HEK293 (cell line): Measurements from ENCODE around the gene ETV7.

Source experiments
- BCL11B ChIP-seq: fragments of 450-650 bp; formaldehyde crosslinking; IDR thresholded peaks from 2 replicates; pipeline ENCODE4 v1.5.1; 2016; ENCODE audit warnings: low read depth, missing biosample characterization, missing genetic modification characterization
- EGR2 ChIP-seq: fragments of 450-650 bp; formaldehyde crosslinking; IDR thresholded peaks from 2 replicates; pipeline ENCODE4 v1.5.1; 2016; ENCODE audit warnings: low read depth, missing biosample characterization, missing genetic modification characterization
- GLIS1 ChIP-seq: fragments of 450-650 bp; formaldehyde crosslinking; IDR thresholded peaks from 2 replicates; pipeline ENCODE4 v1.5.1; 2016; ENCODE audit warnings: missing biosample characterization, missing genetic modification characterization
- HOXC10 ChIP-seq: sonication (generic); formaldehyde crosslinking; IDR thresholded peaks from 2 replicates; pipeline ENCODE4 v1.8.1; 2023; ENCODE audit warnings: mild to moderate bottlenecking, missing genetic modification reagents
- KLF10 ChIP-seq: fragments of 450-650 bp; IDR thresholded peaks from 2 replicates; pipeline ENCODE4 v1.5.1; 2018; ENCODE audit warnings: missing biosample characterization, mild to moderate bottlenecking, missing genetic modification characterization
- KLF8 ChIP-seq: fragments of 450-650 bp; formaldehyde crosslinking; IDR thresholded peaks from 2 replicates; pipeline ENCODE4 v1.5.1; 2016; ENCODE audit warnings: missing biosample characterization, missing genetic modification characterization
- MYNN ChIP-seq: fragments of 450-650 bp; formaldehyde crosslinking; IDR thresholded peaks from 2 replicates; pipeline ENCODE4 v1.5.1; 2016; ENCODE audit warnings: missing biosample characterization, missing genetic modification characterization, borderline replicate concordance
- PRDM1 ChIP-seq: fragments of 450-650 bp; formaldehyde crosslinking; IDR thresholded peaks from 2 replicates; pipeline ENCODE4; 2016; ENCODE audit warnings: missing biosample characterization, missing genetic modification characterization
- SP2 ChIP-seq: fragments of 450-650 bp; formaldehyde crosslinking; IDR thresholded peaks from 2 replicates; pipeline ENCODE4 v1.5.1; 2016; ENCODE audit warnings: missing biosample characterization, missing genetic modification characterization
- ZFP69B ChIP-seq: fragments of 450-650 bp; formaldehyde crosslinking; IDR thresholded peaks from 2 replicates; pipeline ENCODE4 v1.5.1; 2016; ENCODE audit warnings: missing biosample characterization, missing genetic modification characterization
- ZNF184 ChIP-seq: fragments of 450-650 bp; IDR thresholded peaks from 2 replicates; pipeline ENCODE4 v1.5.1; 2018; ENCODE audit warnings: missing biosample characterization, mild to moderate bottlenecking, missing genetic modification characterization
- ZNF354C ChIP-seq: fragments of 450-650 bp; formaldehyde crosslinking; IDR thresholded peaks from 2 replicates; pipeline ENCODE4 v1.5.1; 2016; ENCODE audit warnings: missing biosample characterization, missing genetic modification characterization, low read depth, borderline replicate concordance
- ZNF394 ChIP-seq: fragments of 450-650 bp; formaldehyde crosslinking; IDR thresholded peaks from 2 replicates; pipeline ENCODE4 v1.5.1; 2016; ENCODE audit warnings: missing biosample characterization, missing genetic modification characterization, mild to moderate bottlenecking, moderate library complexity, borderline replicate concordance
- ZNF433 ChIP-seq: fragments of 450-650 bp; formaldehyde crosslinking; IDR thresholded peaks from 2 replicates; pipeline ENCODE4 v1.5.1; 2016; ENCODE audit warnings: missing biosample characterization, missing genetic modification characterization, low read depth
- ZNF521 ChIP-seq: fragments of 450-650 bp; formaldehyde crosslinking; IDR thresholded peaks from 2 replicates; pipeline ENCODE4 v1.5.1; 2017; ENCODE audit warnings: missing biosample characterization, mild to moderate bottlenecking, missing genetic modification characterization
- ZNF549 ChIP-seq: fragments of 450-650 bp; IDR thresholded peaks from 2 replicates; pipeline ENCODE4 v1.5.1; 2018; ENCODE audit warnings: missing biosample characterization, missing genetic modification characterization, mild to moderate bottlenecking, inconsistent platforms, moderate library complexity
- ZNF555 ChIP-seq: fragments of 450-650 bp; formaldehyde crosslinking; conservative IDR thresholded peaks from 2 replicates; pipeline ENCODE4 v1.5.1; 2017; ENCODE audit warnings: missing biosample characterization, mild to moderate bottlenecking, missing genetic modification characterization, inconsistent platforms
- ZNF610 ChIP-seq: fragments of 450-650 bp; formaldehyde crosslinking; IDR thresholded peaks from 2 replicates; pipeline ENCODE4 v1.5.1; 2016; ENCODE audit warnings: missing biosample characterization, missing genetic modification characterization, borderline replicate concordance
- ZNF658 ChIP-seq: fragments of 450-650 bp; formaldehyde crosslinking; IDR thresholded peaks from 2 replicates; pipeline ENCODE4; 2016; ENCODE audit warnings: missing biosample characterization, missing genetic modification characterization
- ZNF677 ChIP-seq: fragments of 450-650 bp; IDR thresholded peaks from 2 replicates; pipeline ENCODE4 v1.5.0; 2018; ENCODE audit warnings: missing biosample characterization, mild to moderate bottlenecking, missing genetic modification characterization, moderate library complexity
- ZNF776 ChIP-seq: fragments of 450-650 bp; formaldehyde crosslinking; IDR thresholded peaks from 2 replicates; pipeline ENCODE4 v1.5.0; 2017; ENCODE audit warnings: missing biosample characterization, missing genetic modification characterization, borderline replicate concordance
- ZNF792 ChIP-seq: fragments of 450-650 bp; formaldehyde crosslinking; IDR thresholded peaks from 2 replicates; pipeline ENCODE4 v1.5.1; 2016; ENCODE audit warnings: missing biosample characterization, missing genetic modification characterization
- TF ChIP-seq, protein P1 (sequence below): fragments of 450-650 bp; formaldehyde crosslinking; IDR thresholded peaks from 2 replicates; pipeline ENCODE4 v1.5.1; 2016; ENCODE audit warnings: missing biosample characterization, missing genetic modification characterization
- TF ChIP-seq, protein P2 (sequence below): fragments of 450-650 bp; formaldehyde crosslinking; IDR thresholded peaks from 2 replicates; pipeline ENCODE4 v1.5.1; 2016; ENCODE audit warnings: missing biosample characterization, missing genetic modification characterization
- TF ChIP-seq, protein P3 (sequence below): fragments of 450-650 bp; formaldehyde crosslinking; IDR thresholded peaks from 2 replicates; pipeline ENCODE4 v1.5.1; 2016; ENCODE audit warnings: missing biosample characterization, missing genetic modification characterization
- TF ChIP-seq, protein P4 (sequence below): fragments of 450-650 bp; formaldehyde crosslinking; IDR thresholded peaks from 2 replicates; pipeline ENCODE4 v1.5.1; 2016; ENCODE audit warnings: missing biosample characterization, missing genetic modification characterization
- TF ChIP-seq, protein P5 (sequence below): fragments of 450-650 bp; formaldehyde crosslinking; IDR thresholded peaks from 2 replicates; pipeline ENCODE4 v1.5.1; 2016; ENCODE audit warnings: missing biosample characterization, missing genetic modification characterization
- TF ChIP-seq, protein P6 (sequence below): fragments of 450-650 bp; formaldehyde crosslinking; IDR thresholded peaks from 2 replicates; pipeline ENCODE4 v1.5.1; 2016; ENCODE audit warnings: missing biosample characterization, missing genetic modification characterization

The ETV7 gene

DNA sequence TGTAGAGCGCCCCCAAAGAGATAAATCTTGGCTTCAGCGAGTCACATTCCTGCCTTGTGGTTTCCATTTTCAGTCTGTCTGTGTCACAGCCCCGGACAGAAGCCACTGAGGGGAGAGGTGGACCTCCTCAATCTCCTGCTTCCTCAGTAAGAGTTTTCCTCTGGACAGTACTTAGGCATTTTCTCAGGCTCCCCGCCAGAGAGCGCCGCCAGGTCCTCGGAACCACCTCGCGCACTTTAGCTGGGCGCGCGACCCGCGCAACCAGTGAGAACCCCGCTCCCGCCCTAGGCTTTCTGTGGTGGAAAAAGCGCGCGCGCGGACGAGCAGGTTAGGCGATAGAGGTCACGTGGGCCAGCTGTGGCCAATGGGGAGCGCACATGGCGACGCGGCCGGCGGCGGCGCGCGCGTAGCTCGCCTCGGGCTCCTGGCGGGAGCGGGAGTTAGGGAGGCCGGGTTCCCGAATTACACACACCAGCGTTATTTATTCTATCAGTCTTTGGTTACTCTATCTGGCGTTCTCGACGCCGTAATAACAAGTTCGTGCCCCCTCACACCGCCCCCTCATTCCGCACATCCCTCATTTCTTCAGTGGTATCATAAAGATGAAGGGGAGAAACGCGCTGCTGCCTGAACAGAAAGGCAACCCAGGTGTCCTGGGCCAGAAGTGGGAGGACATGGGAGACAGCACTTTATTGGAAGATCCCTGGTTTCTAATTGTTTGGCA lies 35.8 kb upstream of the ETV7 start (continued):
- 0 out of 2 replicates have a peak, but pooled peaks have one; percentile 11 for TF ChIP-seq EGR2
- 0 out of 2 replicates have a peak, but pooled peaks have one; percentile 27 for TF ChIP-seq PRDM1 (tag by site-specific recombination)
- no peak for TF ChIP-seq ZNF354C
- TF ChIP-seq ZNF394 = no peak
- TF ChIP-seq ZNF433 (tag by site-specific recombination) = no peak
- TF ChIP-seq, protein P1, sequence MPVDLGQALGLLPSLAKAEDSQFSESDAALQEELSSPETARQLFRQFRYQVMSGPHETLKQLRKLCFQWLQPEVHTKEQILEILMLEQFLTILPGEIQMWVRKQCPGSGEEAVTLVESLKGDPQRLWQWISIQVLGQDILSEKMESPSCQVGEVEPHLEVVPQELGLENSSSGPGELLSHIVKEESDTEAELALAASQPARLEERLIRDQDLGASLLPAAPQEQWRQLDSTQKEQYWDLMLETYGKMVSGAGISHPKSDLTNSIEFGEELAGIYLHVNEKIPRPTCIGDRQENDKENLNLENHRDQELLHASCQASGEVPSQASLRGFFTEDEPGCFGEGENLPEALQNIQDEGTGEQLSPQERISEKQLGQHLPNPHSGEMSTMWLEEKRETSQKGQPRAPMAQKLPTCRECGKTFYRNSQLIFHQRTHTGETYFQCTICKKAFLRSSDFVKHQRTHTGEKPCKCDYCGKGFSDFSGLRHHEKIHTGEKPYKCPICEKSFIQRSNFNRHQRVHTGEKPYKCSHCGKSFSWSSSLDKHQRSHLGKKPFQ (tag by site-specific recombination) = peak; percentile 52; the same call in 1 of the 2 replicates
- no peak for TF ChIP-seq ZNF658 (tag by site-specific recombination)
- TF ChIP-seq KLF8 = 0 out of 2 replicates have a peak, but pooled peaks have one; percentile 19
- no peak for TF ChIP-seq ZNF677 (tag by site-specific recombination)
- TF ChIP-seq ZNF184 (tag by site-specific recombination) = no peak
- TF ChIP-seq, protein P2, sequence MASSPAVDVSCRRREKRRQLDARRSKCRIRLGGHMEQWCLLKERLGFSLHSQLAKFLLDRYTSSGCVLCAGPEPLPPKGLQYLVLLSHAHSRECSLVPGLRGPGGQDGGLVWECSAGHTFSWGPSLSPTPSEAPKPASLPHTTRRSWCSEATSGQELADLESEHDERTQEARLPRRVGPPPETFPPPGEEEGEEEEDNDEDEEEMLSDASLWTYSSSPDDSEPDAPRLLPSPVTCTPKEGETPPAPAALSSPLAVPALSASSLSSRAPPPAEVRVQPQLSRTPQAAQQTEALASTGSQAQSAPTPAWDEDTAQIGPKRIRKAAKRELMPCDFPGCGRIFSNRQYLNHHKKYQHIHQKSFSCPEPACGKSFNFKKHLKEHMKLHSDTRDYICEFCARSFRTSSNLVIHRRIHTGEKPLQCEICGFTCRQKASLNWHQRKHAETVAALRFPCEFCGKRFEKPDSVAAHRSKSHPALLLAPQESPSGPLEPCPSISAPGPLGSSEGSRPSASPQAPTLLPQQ (tag by site-specific recombination) = peak; percentile 53; the same call in 1 of the 2 replicates
- TF ChIP-seq, protein P3, sequence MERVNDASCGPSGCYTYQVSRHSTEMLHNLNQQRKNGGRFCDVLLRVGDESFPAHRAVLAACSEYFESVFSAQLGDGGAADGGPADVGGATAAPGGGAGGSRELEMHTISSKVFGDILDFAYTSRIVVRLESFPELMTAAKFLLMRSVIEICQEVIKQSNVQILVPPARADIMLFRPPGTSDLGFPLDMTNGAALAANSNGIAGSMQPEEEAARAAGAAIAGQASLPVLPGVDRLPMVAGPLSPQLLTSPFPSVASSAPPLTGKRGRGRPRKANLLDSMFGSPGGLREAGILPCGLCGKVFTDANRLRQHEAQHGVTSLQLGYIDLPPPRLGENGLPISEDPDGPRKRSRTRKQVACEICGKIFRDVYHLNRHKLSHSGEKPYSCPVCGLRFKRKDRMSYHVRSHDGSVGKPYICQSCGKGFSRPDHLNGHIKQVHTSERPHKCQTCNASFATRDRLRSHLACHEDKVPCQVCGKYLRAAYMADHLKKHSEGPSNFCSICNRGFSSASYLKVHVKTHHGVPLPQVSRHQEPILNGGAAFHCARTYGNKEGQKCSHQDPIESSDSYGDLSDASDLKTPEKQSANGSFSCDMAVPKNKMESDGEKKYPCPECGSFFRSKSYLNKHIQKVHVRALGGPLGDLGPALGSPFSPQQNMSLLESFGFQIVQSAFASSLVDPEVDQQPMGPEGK (tag by site-specific recombination) = no peak; the same call in none of the 2 replicates
- TF ChIP-seq ZNF792 (tag by site-specific recombination) = no peak
- TF ChIP-seq, protein P4, sequence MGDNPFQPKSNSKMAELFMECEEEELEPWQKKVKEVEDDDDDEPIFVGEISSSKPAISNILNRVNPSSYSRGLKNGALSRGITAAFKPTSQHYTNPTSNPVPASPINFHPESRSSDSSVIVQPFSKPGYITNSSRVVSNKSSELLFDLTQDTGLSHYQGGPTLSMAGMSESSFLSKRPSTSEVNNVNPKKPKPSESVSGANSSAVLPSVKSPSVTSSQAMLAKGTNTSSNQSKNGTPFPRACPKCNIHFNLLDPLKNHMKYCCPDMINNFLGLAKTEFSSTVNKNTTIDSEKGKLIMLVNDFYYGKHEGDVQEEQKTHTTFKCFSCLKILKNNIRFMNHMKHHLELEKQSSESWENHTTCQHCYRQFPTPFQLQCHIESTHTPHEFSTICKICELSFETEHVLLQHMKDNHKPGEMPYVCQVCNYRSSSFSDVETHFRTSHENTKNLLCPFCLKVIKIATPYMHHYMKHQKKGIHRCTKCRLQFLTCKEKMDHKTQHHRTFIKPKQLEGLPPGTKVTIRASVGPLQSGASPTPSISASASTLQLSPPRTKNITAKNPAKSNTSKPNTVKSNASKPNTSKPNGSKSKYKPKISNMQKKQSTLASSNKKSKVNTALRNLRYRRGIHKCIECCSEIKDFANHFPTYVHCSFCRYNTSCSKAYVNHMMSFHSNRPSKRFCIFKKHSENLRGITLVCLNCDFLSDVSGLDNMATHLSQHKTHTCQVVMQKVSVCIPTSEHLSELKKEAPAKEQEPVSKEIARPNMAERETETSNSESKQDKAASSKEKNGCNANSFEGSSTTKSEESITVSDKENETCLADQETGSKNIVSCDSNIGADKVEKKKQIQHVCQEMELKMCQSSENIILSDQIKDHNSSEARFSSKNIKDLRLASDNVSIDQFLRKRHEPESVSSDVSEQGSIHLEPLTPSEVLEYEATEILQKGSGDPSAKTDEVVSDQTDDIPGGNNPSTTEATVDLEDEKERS (tag by site-specific recombination) = no peak
- TF ChIP-seq ZNF549 (tag by site-specific recombination) = no peak
- no peak for TF ChIP-seq BCL11B
- peak; percentile 61 for TF ChIP-seq SP2 (tag by site-specific recombination)
- TF ChIP-seq, protein P5, sequence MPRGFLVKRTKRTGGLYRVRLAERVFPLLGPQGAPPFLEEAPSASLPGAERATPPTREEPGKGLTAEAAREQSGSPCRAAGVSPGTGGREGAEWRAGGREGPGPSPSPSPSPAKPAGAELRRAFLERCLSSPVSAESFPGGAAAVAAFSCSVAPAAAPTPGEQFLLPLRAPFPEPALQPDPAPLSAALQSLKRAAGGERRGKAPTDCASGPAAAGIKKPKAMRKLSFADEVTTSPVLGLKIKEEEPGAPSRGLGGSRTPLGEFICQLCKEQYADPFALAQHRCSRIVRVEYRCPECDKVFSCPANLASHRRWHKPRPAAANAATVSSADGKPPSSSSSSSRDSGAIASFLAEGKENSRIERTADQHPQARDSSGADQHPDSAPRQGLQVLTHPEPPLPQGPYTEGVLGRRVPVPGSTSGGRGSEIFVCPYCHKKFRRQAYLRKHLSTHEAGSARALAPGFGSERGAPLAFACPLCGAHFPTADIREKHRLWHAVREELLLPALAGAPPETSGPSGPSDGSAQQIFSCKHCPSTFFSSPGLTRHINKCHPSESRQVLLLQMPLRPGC = peak; percentile 85
- TF ChIP-seq MYNN (tag by site-specific recombination) = no peak; the same call in 1 of the 2 replicates
- TF ChIP-seq ZNF776 = no peak
- TF ChIP-seq ZNF521 (tag by site-specific recombination) = no peak
- TF ChIP-seq, protein P6, sequence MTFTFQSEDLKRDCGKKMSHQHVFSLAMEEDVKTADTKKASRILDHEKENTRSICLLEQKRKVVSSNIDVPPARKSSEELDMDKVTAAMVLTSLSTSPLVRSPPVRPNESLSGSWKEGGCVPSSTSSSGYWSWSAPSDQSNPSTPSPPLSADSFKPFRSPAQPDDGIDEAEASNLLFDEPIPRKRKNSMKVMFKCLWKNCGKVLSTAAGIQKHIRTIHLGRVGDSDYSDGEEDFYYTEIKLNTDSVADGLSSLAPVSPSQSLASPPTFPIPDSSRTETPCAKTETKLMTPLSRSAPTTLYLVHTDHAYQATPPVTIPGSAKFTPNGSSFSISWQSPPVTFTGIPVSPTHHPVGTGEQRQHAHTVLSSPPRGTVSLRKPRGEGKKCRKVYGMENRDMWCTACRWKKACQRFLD (tag by site-specific recombination) = no peak
- 0 out of 2 replicates have a peak, but pooled peaks have one; percentile 48 for TF ChIP-seq ZNF610 (tag by site-specific recombination)
- no peak for TF ChIP-seq KLF10 (tag by site-specific recombination)
- 0 out of 2 replicates have a peak, but pooled peaks have one; percentile 61 for TF ChIP-seq HOXC10
- no peak for TF ChIP-seq ZNF555 (tag by site-specific recombination)
- TF ChIP-seq GLIS1 (tag by site-specific recombination) = no peak
- 0 out of 2 replicates have a peak, but pooled peaks have one; percentile 45 for TF ChIP-seq ZFP69B
